PC-9 (cell line): ENCODE measurements around the gene FCN3. TPM values are rescaled to one million over a fixed set of nuclear protein-coding genes. Genes with fewer than 3 reads are reported as not detected.
A peak's percentile ranks its signal among the peaks of the same experiment; 100 is the strongest.

Experiments used
- BruUV-seq: library from RNA; stranded (reverse); fragments of 400-500 nt; replicated peaks from 2 replicates; lab custom pipeline; 2021; lab: Mats Ljungman, UMichigan
- CTCF ChIA-PET: fragments of 300-600 bp; sonication (Branson Sonifier 250); formaldehyde crosslinking; loops from one replicate; lab custom pipeline; 2022; ENCODE audit warnings: antibody characterized with exemption; lab: Charles Lee
- POLR2A ChIA-PET: fragments of 300-600 bp; sonication (Branson Sonifier 250); formaldehyde crosslinking; loops from one replicate; lab custom pipeline; 2022; ENCODE audit warnings: antibody characterized with exemption; ENCODE audit not compliant: unreplicated experiment; lab: Charles Lee
- DNase-seq, 2 experiments: peaks; one replicate each; pipeline versions ENCODE4 v3.0.0 to v3.0.0-alpha.2; 2015 to 2022; ENCODE audit warnings: mixed read lengths in 1 of 2
- H2AFZ ChIP-seq: fragments of 200-600 bp; sonication (generic); 2 replicates; pipeline ENCODE4 v1.8.1; 2017; ENCODE audit warnings: antibody characterized with exemption
- H3F3A ChIP-seq: fragments of 200-600 bp; sonication (generic); 2 replicates; pipeline ENCODE4 v1.8.1; 2017; ENCODE audit warnings: antibody characterized with exemption, mild to moderate bottlenecking, low read depth; ENCODE audit not compliant: insufficient read depth
- H3K27ac ChIP-seq: fragments of 200-600 bp; sonication (generic); 2 replicates; pipeline ENCODE4 v1.6.1; 2016; ENCODE audit warnings: mixed run types
- H3K27me3 ChIP-seq: fragments of 200-600 bp; sonication (generic); 2 replicates; pipeline ENCODE4 v1.6.1; 2016; ENCODE audit warnings: low read depth, mixed run types; ENCODE audit not compliant: insufficient read depth
- H3K36me3 ChIP-seq: fragments of 200-600 bp; sonication (generic); 2 replicates; pipeline ENCODE4 v1.6.1; 2016; ENCODE audit warnings: low read depth, mixed run types
- H3K4me1 ChIP-seq: fragments of 200-600 bp; sonication (generic); replicated peaks from 2 replicates; pipeline ENCODE4 v1.6.1; 2016; ENCODE audit warnings: mixed run types; ENCODE audit not compliant: insufficient read depth
- H3K4me2 ChIP-seq: fragments of 200-600 bp; sonication (generic); 2 replicates; pipeline ENCODE4 v1.6.1; 2017; ENCODE audit warnings: mixed run types
- H3K4me3 ChIP-seq: fragments of 200-600 bp; sonication (generic); 2 replicates; pipeline ENCODE4 v1.6.1; 2016; ENCODE audit warnings: mixed run types
- H3K79me2 ChIP-seq: fragments of 200-600 bp; sonication (generic); 2 replicates; pipeline ENCODE4 v1.6.1; 2017; ENCODE audit warnings: low read depth, mixed run types
- H3K9me2 ChIP-seq: fragments of 200-600 bp; sonication (generic); 2 replicates; pipeline ENCODE4 v1.8.1; 2017; ENCODE audit warnings: mild to moderate bottlenecking; ENCODE audit not compliant: insufficient read depth
- H3K9me3 ChIP-seq: fragments of 200-600 bp; sonication (generic); 2 replicates; pipeline ENCODE4 v1.8.1; 2016; ENCODE audit warnings: low read depth; ENCODE audit not compliant: insufficient read depth
- H4K20me1 ChIP-seq: fragments of 200-600 bp; sonication (generic); 2 replicates; pipeline ENCODE4 v1.8.1; 2017; ENCODE audit not compliant: insufficient read depth
- EZH2 ChIP-seq: fragments of 200-600 bp; sonication (generic); IDR thresholded peaks from 2 replicates; pipeline ENCODE4 v1.8.0; 2017; ENCODE audit warnings: antibody characterized with exemption, low read depth
- intact Hi-C: fragments of 100-400 bp; cut with micrococcal nuclease; formaldehyde crosslinking; loops from one replicate; pipeline ENCODE4 v1.10.0; 2022; ENCODE audit not compliant: unreplicated experiment
- total RNA-seq: library from RNA; stranded (reverse); gene quantifications from 2 replicates; pipeline ENCODE4 v1.2.3, GENCODE V29; 2021
- TF ChIP-seq, protein P1 (sequence below): fragments of 200-600 bp; sonication (generic); conservative IDR thresholded peaks from 2 replicates; pipeline ENCODE4 v1.6.1; 2017; ENCODE audit warnings: mixed run types, antibody characterized with exemption, mild to moderate bottlenecking, moderate library complexity

Gene FCN3
- total RNA-seq, 1 experiment from 2014 or later = not detected

DNA sequence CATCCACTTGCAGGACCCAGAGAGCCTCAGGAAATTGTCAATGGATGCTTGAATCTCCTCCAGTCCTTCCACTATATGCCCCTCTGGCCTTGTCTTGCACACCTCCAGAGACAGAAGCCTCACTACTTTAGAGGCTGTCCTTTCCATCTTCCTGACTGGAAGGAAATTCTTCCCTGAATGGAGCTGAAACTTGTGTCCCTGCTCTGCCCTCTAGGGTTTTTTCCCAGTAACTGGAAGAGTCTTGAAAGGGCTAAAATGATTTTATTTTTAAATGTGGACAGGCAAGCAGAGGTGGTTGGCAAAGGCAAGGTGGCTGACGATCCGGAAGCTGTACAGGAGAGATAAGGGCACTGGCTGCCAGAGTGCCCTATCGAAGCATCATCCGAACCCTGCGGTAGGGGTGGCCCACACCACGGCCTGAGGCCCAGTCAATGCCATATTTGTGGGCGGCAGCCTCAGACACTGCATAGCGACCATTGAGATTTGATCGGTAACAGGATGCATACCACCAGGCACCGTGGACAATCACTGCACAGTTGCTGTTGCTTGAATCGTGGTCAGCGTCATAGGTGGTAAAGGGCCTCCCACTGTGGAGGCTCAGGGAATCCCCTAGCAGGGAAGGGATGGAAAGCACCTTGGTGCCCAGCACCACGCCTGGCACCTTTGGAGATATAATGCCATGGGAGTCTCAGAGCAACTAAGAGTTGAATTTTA, 5.6 kb downstream of the FCN3 start:
- no peak overlapping the region for H3K27ac ChIP-seq
- BruUV-seq = no TSS peak
- intact Hi-C loops = loop anchor here (5.0 kb wide), 1 partner anchor 47 kb away; the partner anchor contains the start of gene TMEM222

DNA sequence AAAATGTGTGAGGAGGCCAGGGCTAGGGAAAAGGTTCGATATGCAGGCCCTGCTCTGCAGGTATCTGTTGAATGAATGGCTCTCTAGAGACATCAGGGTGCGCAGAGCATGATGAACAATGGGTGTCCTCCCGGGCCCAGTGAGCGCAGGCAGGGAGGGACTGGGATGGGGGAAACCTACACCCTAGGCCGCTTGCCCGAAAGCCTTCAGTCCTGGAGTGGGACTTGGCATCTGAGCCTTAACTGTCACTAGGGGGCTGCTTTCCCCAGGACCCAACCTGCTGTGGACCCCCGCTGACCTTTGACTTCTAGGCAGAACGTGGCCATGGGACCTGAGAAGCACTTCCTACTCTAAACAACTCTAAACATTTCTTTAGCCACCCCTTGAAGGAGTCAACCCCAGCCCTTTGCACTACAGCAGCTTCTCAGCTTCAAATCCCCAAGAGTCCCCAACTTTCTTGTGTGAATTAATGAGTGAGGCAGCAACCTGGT, 7.4 kb downstream of the FCN3 start:
- peak overlapping the region; percentile 99; the same call in 1 of the 2 replicates for H2AFZ ChIP-seq
- POLR2A ChIA-PET = interaction anchor here (0.6 kb wide), 1 partner anchor 437 kb away, joined by 17 read pairs; no protein-coding TSS in a partner anchor
- DNase-seq = no peak
- H3K79me2 ChIP-seq = no peaks in the 10 kb centered on the region
- peak overlapping the region; percentile 70; the same call in 1 of the 2 replicates for H3K4me3 ChIP-seq
- no peaks in the 10 kb centered on the region for H3K36me3 ChIP-seq
- H3K9me3 ChIP-seq = no peaks in the 10 kb centered on the region
- intact Hi-C loops = loop anchor here (2.0 to 5.0 kb wide), 2 partner anchors 16 to 45 kb away; partner anchors contain the start of genes CD164L2 and TMEM222
- CTCF ChIA-PET = interaction anchor here (0.6 to 1.1 kb wide), 4 partner anchors 11 to 67 kb away, joined by 3 to 7 read pairs (median 3); no protein-coding TSS in a partner anchor
- BruUV-seq = TSS peak; percentile 60
- H3K4me2 ChIP-seq = peak overlapping the region; percentile 87
- no peaks in the 10 kb centered on the region for H4K20me1 ChIP-seq
- H3K9me2 ChIP-seq = no peaks in the 10 kb centered on the region
- H3K27me3 ChIP-seq = no peaks in the 10 kb centered on the region
- TF ChIP-seq, protein P1, sequence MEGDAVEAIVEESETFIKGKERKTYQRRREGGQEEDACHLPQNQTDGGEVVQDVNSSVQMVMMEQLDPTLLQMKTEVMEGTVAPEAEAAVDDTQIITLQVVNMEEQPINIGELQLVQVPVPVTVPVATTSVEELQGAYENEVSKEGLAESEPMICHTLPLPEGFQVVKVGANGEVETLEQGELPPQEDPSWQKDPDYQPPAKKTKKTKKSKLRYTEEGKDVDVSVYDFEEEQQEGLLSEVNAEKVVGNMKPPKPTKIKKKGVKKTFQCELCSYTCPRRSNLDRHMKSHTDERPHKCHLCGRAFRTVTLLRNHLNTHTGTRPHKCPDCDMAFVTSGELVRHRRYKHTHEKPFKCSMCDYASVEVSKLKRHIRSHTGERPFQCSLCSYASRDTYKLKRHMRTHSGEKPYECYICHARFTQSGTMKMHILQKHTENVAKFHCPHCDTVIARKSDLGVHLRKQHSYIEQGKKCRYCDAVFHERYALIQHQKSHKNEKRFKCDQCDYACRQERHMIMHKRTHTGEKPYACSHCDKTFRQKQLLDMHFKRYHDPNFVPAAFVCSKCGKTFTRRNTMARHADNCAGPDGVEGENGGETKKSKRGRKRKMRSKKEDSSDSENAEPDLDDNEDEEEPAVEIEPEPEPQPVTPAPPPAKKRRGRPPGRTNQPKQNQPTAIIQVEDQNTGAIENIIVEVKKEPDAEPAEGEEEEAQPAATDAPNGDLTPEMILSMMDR = no peak
- TF ChIP-seq EZH2 = no peak
- H3K4me1 ChIP-seq = peaks cover 9% of the 10 kb centered on the region; the same call in 1 of the 2 replicates
- no peaks in the 10 kb centered on the region for H3F3A ChIP-seq
- no peak overlapping the region for H3K27ac ChIP-seq

More for the DNA sequence above, 5.6 kb downstream of the FCN3 start:
- no peak overlapping the region for H3K4me2 ChIP-seq
- H3K9me2 ChIP-seq = no peaks in the 10 kb centered on the region
- no peak overlapping the region for H3K4me3 ChIP-seq
- no peaks in the 10 kb centered on the region for H3F3A ChIP-seq
- H3K4me1 ChIP-seq = peaks cover 9% of the 10 kb centered on the region; the same call in 1 of the 2 replicates
- H2AFZ ChIP-seq = no peak overlapping the region
- no peaks in the 10 kb centered on the region for H3K79me2 ChIP-seq
- TF ChIP-seq, protein P1 = peak; percentile 36; the same call in 1 of the 2 replicates
- no peak for TF ChIP-seq EZH2
- no peaks in the 10 kb centered on the region for H3K36me3 ChIP-seq
- no peaks in the 10 kb centered on the region for H4K20me1 ChIP-seq
- H3K27me3 ChIP-seq = no peaks in the 10 kb centered on the region
- ChIA-PET POLR2A (interaction anchor here (1.0 kb wide), 1 partner anchor 26 kb away, joined by 9 read pairs; no protein-coding TSS in a partner anchor), CTCF (interaction anchor here (0.8 kb wide), 1 partner anchor 13 kb away, joined by 4 read pairs; no protein-coding TSS in a partner anchor)
- DNase-seq = no peak
- no peaks in the 10 kb centered on the region for H3K9me3 ChIP-seq

GRCh38 chr1:27366411-27367159, 8.0 kb downstream of the FCN3 start, which contains the start of gene MAP3K6:
TSS of gene MAP3K6 (minus strand) at chr1:27366961. CDS start at chr1:27366597, 364 bp downstream.
- peak within 1 kb of the TSS; percentile 87 for H3K4me2 ChIP-seq
- intact Hi-C loops = loop anchor here (1.0 to 5.0 kb wide), 3 partner anchors 16 to 44 kb away; partner anchors contain the start of genes CD164L2 and TMEM222
- ChIA-PET CTCF (interaction anchor here (0.6 to 1.1 kb wide), 5 partner anchors 12 to 66 kb away, joined by 3 to 7 read pairs (median 3); partner anchors contain the start of gene CD164L2), POLR2A (interaction anchor here (0.6 to 0.8 kb wide), 2 partner anchors 25 to 436 kb away, joined by 4 to 17 read pairs; partner anchors contain the start of gene SYTL1)
- H3K4me3 ChIP-seq = peak within 1 kb of the TSS; percentile 70
- BruUV-seq = TSS peak; percentile 44
- no peaks in the 10 kb centered on the region for H3K79me2 ChIP-seq
- no peaks in the 10 kb centered on the region for H4K20me1 ChIP-seq
- H3K27ac ChIP-seq = no peak within 1 kb of the TSS
- peak within 1 kb of the TSS; percentile 99 for H2AFZ ChIP-seq
- H3K9me2 ChIP-seq = no peaks in the 10 kb centered on the region
- peak; percentile 51 to 83 for DNase-seq
- H3K4me1 ChIP-seq = peaks cover 9% of the 10 kb centered on the region; the same call in 1 of the 2 replicates
- no peaks in the 10 kb centered on the region for H3K36me3 ChIP-seq
- H3F3A ChIP-seq = no peaks in the 10 kb centered on the region
- no peaks in the 10 kb centered on the region for H3K27me3 ChIP-seq
- H3K9me3 ChIP-seq = no peaks in the 10 kb centered on the region
- TF ChIP-seq, protein P1 = no peak
